ENCODE results near the gene ADGRB2. TPM values are rescaled to one million over a fixed set of nuclear protein-coding genes. Genes with fewer than 3 reads are reported as not detected.

ADGRB2 gene
- total RNA-seq, 1 experiment from 2014 or later: 1.5 TPM

DNA sequence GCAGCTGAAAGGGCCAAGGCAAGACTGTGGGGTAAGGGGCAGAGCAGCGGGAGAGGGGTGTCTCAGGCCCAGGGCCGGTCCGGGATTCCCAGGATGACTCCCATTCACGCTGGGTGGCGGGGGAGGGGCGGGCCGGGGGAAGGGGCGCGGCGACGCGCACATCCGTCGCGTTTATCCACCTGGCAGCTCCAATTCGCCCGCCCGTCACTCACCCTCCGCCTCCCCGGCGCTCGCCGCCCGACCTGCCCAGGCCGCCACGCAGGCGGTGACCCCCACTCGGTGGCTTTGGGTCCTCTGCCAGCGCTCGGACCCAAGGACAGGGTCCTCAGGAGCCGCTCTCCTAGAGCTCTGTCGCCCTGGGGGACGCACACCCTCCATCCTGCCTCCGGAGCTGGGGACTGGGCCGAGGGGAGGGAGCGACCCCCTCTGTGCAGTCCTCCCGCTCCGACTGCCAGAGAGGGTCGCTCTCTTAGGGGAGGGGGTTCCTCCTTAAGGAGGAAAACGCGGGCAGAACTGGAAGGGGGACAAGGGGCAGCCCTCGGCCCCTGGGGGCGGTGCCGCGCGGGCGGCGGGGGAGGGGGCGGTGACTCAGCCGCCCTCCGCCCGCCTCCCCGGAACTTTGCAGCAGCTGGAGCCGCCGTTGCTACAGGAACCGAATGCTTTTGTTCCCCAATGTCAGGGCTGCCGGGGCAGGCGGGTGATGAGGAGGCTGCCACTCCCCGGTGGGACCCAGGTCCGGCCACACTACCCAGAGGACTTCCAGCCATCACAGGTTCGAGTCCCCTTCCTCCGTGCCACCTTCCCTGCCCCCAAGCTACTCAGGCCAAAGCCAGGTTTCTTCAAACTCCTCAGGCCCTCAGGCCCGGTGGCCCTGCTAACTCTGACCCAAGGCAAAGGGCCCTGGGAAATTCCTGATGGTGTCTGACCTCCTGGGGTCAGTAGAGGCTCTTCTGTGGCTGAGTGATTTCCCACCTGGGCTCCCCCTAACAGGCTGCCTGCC is 3.4 kb downstream of the ADGRB2 start:
- Mint-ChIP-seq H3K4me3 (ENCODE audit: unreplicated experiment) (no peak overlapping the region), H3K27ac (ENCODE audit: low read depth, unreplicated experiment) (no peak overlapping the region), H3K36me3 (ENCODE audit: insufficient read depth, unreplicated experiment) (no peaks in the 10 kb centered on the region), H3K27me3 (ENCODE audit: insufficient read depth, unreplicated experiment) (no peaks in the 10 kb centered on the region), H3K4me1 (ENCODE audit: insufficient read depth, unreplicated experiment) (peaks cover 17% of the 10 kb centered on the region), H3K9me3 (ENCODE audit: unreplicated experiment) (no peaks in the 10 kb centered on the region)
- DNase-seq (ENCODE audit: unreplicated experiment): peak; percentile 34
- TF ChIP-seq, protein P1, sequence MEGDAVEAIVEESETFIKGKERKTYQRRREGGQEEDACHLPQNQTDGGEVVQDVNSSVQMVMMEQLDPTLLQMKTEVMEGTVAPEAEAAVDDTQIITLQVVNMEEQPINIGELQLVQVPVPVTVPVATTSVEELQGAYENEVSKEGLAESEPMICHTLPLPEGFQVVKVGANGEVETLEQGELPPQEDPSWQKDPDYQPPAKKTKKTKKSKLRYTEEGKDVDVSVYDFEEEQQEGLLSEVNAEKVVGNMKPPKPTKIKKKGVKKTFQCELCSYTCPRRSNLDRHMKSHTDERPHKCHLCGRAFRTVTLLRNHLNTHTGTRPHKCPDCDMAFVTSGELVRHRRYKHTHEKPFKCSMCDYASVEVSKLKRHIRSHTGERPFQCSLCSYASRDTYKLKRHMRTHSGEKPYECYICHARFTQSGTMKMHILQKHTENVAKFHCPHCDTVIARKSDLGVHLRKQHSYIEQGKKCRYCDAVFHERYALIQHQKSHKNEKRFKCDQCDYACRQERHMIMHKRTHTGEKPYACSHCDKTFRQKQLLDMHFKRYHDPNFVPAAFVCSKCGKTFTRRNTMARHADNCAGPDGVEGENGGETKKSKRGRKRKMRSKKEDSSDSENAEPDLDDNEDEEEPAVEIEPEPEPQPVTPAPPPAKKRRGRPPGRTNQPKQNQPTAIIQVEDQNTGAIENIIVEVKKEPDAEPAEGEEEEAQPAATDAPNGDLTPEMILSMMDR (IDR thresholded peaks at IDR 0.05; ENCODE audit: unreplicated experiment): no peak
- ChIA-PET POLR2A (interaction anchor here (0.7 to 1.0 kb wide), 2 partner anchors 10 to 91 kb away, joined by 3 to 5 read pairs; no protein-coding TSS in a partner anchor), CTCF (interaction anchor here (0.6 kb wide), 2 partner anchors 8 to 134 kb away, joined by 3 read pairs; no protein-coding TSS in a partner anchor)
- intact Hi-C loops (cut with micrococcal nuclease): no loop called here
- BruUV-seq (replicated peaks): no TSS peak

DNA sequence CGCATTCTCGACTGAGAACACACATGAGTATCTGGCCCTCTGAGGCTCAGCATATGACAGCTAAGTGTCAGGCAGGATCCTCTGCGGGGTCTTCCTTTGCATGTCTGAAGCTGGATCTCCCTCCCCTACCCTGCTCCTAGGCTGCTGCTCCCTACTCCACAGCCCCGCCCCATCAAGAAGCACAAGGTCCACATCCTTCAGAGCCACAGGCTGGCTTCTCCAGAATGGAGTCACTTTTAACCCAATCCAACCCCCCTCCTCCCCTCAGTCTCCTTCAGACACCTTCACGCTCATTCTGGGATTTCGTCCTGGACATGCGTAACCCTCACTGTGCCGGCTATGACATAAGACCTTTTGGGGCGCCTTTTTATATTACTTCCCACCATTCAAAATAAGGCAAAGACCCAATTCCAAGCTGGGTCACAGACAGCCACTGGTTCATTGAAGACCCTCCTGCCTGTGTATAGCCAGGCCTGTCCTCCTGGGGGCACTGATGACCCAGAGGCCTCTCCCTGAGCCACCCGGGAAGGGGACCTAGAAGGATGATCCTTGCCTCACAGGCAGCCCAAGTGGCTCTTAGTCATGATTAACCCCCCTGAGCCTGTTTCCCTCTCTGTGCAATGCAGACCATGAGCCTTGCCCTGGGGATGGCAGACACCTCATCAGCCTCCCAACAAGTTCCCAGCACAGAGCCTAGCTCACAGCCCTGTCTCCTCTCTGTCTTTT is 4.7 kb downstream of the ADGRB2 start:
- Mint-ChIP-seq H3K36me3 (ENCODE audit: insufficient read depth, unreplicated experiment) (no peaks in the 10 kb centered on the region), H3K4me3 (ENCODE audit: unreplicated experiment) (no peak overlapping the region), H3K27me3 (ENCODE audit: insufficient read depth, unreplicated experiment) (no peaks in the 10 kb centered on the region), H3K4me1 (ENCODE audit: insufficient read depth, unreplicated experiment) (peaks cover 30% of the 10 kb centered on the region), H3K27ac (ENCODE audit: low read depth, unreplicated experiment) (no peak overlapping the region), H3K9me3 (ENCODE audit: unreplicated experiment) (no peaks in the 10 kb centered on the region)
- intact Hi-C loops (cut with micrococcal nuclease): no loop called here
- no TSS peak for BruUV-seq (replicated peaks)
- TF ChIP-seq, protein P1 (IDR thresholded peaks at IDR 0.05; ENCODE audit: unreplicated experiment): no peak
- POLR2A ChIA-PET: no interaction called here
- no peak for DNase-seq (ENCODE audit: unreplicated experiment)
- CTCF ChIA-PET: interaction anchor here (0.5 to 1.2 kb wide), 3 partner anchors 20 to 389 kb away, joined by 3 to 4 read pairs (median 3); no protein-coding TSS in a partner anchor

DNA sequence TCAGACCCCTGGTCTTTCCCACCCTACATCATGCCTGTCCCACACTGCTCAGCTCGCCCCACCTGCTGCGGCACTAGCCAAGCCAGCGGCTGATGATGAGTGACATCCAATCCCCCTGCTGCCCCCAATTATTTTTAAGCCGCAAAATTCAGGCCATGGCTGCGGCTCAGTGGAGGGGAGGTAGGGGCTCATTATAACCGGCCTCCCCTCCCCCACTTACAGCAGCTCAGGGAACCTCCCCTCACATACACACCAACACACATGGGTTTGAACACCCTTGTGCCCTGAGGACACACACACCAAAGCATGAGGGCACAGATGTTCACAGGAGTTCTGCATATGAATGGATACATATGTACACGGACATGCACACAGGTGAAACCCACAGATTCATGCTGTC is 5.3 kb downstream of the ADGRB2 start:
- Mint-ChIP-seq H3K9me3 (ENCODE audit: unreplicated experiment) (no peaks in the 10 kb centered on the region), H3K27ac (ENCODE audit: low read depth, unreplicated experiment) (no peak overlapping the region), H3K4me1 (ENCODE audit: insufficient read depth, unreplicated experiment) (peaks cover 35% of the 10 kb centered on the region), H3K27me3 (ENCODE audit: insufficient read depth, unreplicated experiment) (no peaks in the 10 kb centered on the region), H3K4me3 (ENCODE audit: unreplicated experiment) (no peak overlapping the region), H3K36me3 (ENCODE audit: insufficient read depth, unreplicated experiment) (no peaks in the 10 kb centered on the region)
- CTCF ChIA-PET: interaction anchor here (0.6 to 1.2 kb wide), 4 partner anchors 13 to 205 kb away, joined by 3 to 4 read pairs (median 3); no protein-coding TSS in a partner anchor
- POLR2A ChIA-PET: interaction anchor here (0.6 to 1.0 kb wide), 2 partner anchors 180 to 236 kb away, joined by 3 read pairs; no protein-coding TSS in a partner anchor
- no peak for DNase-seq (ENCODE audit: unreplicated experiment)
- TF ChIP-seq, protein P1 (IDR thresholded peaks at IDR 0.05; ENCODE audit: unreplicated experiment): no peak
- intact Hi-C loops (cut with micrococcal nuclease): no loop called here
- BruUV-seq (replicated peaks): no TSS peak

DNA sequence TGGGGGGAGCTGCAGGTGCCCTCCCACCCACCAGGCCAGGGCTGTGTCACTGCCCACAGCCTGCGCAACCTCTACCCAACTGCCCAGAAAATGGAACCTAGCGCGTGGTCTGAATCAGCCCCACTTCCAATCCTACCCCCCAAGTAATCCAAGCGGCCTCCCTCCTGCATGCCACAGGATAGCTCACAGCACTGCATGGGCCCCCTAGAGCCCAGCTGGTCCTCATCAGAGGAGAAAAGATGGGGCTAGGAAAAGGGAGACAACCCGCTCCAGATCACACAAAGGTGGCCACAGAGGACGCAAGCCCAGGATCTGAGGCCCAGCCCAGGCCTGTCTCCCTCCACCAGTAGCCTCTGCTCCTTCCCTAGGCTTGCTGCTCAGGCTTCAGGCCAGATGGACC is 6.2 kb downstream of the ADGRB2 start:
- intact Hi-C loops (cut with micrococcal nuclease): no loop called here
- TF ChIP-seq, protein P1 (IDR thresholded peaks at IDR 0.05; ENCODE audit: unreplicated experiment): no peak

More for the DNA sequence above, 6.2 kb downstream of the ADGRB2 start:
- Mint-ChIP-seq H3K27me3 (ENCODE audit: insufficient read depth, unreplicated experiment) (no peaks in the 10 kb centered on the region), H3K4me3 (ENCODE audit: unreplicated experiment) (no peak overlapping the region), H3K9me3 (ENCODE audit: unreplicated experiment) (no peaks in the 10 kb centered on the region), H3K27ac (ENCODE audit: low read depth, unreplicated experiment) (no peak overlapping the region), H3K36me3 (ENCODE audit: insufficient read depth, unreplicated experiment) (no peaks in the 10 kb centered on the region), H3K4me1 (ENCODE audit: insufficient read depth, unreplicated experiment) (peaks cover 38% of the 10 kb centered on the region)
- CTCF ChIA-PET: interaction anchor here (0.6 to 1.2 kb wide), 3 partner anchors 12 to 206 kb away, joined by 3 to 4 read pairs (median 3); no protein-coding TSS in a partner anchor
- BruUV-seq (replicated peaks): no TSS peak
- POLR2A ChIA-PET: interaction anchor here (0.6 to 1.5 kb wide), 3 partner anchors 114 to 235 kb away, joined by 3 read pairs; no protein-coding TSS in a partner anchor
- no peak for DNase-seq (ENCODE audit: unreplicated experiment)
